HFF-Myc (cell line): ENCODE data around the gene UTP11.

ENCODE experiments used
- DNase-seq: peaks from one replicate; pipeline ENCODE4 v3.0.0-alpha.2; 2011; ENCODE audit warnings: low read depth; ENCODE audit errors: extremely low read depth
- H3K4me3 ChIP-seq: replicated peaks from 2 replicates; pipeline ENCODE4 v1.5.1; 2011; ENCODE audit warnings: low read depth, mild to moderate bottlenecking, control low read depth, low read length
- CTCF ChIP-seq: IDR thresholded peaks from 2 replicates; pipeline ENCODE4 v1.5.1; 2012; ENCODE audit warnings: mild to moderate bottlenecking, low read depth, low read length, control low read depth; ENCODE audit errors: missing control alignments

Gene UTP11

DNA sequence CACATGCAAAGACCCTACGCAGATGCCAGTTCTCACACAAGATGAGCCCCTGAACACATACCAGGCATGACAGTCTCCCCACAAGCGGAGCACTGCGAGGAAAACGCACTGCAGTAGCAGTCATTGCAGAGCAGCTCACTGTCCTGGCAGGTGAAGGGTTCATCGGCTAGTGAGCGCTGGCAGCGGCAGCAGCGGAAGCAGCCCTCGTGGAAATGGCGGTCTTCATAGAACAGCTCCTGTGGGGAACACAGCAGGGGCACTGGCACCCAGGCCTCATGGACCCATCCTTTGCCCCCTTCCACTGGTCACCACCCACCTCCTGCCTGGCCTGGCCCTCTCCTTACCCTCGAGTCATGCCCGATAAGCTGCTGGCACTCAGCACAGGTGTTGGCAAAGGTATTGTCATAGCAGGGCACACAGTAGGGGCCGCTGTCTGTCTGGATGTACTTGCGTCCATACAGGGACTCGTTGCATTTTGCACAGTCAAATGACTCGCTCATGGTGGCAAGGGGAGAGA is 13.6 kb upstream of the UTP11 start:
- TF ChIP-seq CTCF, result no peak
- DNase-seq, result no peak
- peak overlapping the region; percentile 27 for H3K4me3 ChIP-seq

- H3K4me3 ChIP-seq, result peak overlapping the region; percentile 27
- no peak for TF ChIP-seq CTCF
- no peak for DNase-seq
Measured at GRCh38 chr1:37999430-38000232, 12.9 kb upstream of the UTP11 start.

DNA sequence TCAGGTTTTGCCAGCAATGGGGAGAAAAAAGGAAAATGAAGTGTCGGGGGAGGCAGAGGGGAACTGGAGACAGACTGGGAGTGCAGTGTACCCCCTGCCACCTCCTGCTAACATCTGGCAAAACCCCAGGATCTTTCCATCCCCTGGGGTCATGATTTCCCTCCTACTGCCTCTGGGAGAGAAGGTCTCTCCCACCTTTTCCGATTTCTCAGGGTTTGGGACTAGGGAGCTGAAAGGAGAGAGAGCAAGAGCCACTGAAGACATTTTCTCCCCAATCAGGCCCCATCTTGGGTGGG is 12.4 kb upstream of the UTP11 start:
- no peak for DNase-seq
- peak overlapping the region; percentile 27 for H3K4me3 ChIP-seq
- no peak for TF ChIP-seq CTCF

DNA sequence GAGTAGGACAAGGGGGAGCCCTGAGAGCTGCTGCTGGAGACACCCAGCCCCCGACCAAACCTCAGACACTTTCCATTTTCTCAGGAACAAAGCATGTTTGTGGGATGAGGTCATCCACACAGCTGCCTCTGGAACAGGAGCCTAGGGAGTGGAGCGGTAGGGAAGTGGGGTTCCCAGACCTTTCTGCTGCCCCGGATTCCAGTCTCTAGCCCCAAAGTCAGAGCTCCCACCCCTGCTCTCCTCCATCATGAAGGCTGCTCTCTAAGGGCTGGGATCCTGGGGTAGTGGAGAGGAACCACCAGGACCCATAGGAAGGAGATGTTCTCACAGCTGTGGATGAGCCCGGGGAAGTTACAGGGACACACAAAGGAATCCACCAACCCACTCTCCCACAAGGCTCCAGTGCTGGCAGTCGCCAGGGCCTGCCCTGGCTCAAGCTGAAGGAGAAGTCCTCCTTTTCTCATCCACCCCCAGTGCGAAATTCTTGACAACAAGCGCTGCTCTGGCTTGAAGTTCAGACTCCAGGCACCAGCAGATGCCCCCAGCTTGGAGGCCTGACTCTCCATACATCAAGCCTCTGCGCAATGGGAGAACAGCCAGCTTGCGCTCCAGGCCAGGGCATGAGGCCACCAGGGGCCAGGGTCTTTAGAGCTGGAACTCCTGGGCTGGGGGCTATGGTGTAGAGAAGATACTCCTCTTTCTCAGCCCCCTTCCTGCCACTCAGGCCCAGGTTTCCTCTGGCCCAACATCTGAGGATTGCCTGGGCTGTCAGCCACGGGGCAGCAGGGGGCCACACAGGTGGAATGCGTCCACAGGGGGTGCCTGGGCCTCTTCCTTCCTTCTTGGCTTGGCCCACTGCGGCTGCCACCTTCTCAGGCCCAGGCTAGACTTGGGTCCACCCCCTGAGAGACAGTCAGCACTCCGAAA is 11.7 kb upstream of the UTP11 start:
- DNase-seq, result peak; percentile 75
- TF ChIP-seq CTCF, result no peak
- peak overlapping the region; percentile 27 for H3K4me3 ChIP-seq

- no peak for DNase-seq
- TF ChIP-seq CTCF, result no peak
- H3K4me3 ChIP-seq, result peak overlapping the region; percentile 96
Measured at GRCh38 chr1:38003261-38004250, 9.0 kb upstream of the UTP11 start.

GRCh38 chr1:38004284-38005108 is 8.0 kb upstream of the UTP11 start:
- peak overlapping the region; percentile 96 for H3K4me3 ChIP-seq
- no peak for TF ChIP-seq CTCF
- no peak for DNase-seq
